ENCODE results near the gene CIITA.

CIITA gene

DNA sequence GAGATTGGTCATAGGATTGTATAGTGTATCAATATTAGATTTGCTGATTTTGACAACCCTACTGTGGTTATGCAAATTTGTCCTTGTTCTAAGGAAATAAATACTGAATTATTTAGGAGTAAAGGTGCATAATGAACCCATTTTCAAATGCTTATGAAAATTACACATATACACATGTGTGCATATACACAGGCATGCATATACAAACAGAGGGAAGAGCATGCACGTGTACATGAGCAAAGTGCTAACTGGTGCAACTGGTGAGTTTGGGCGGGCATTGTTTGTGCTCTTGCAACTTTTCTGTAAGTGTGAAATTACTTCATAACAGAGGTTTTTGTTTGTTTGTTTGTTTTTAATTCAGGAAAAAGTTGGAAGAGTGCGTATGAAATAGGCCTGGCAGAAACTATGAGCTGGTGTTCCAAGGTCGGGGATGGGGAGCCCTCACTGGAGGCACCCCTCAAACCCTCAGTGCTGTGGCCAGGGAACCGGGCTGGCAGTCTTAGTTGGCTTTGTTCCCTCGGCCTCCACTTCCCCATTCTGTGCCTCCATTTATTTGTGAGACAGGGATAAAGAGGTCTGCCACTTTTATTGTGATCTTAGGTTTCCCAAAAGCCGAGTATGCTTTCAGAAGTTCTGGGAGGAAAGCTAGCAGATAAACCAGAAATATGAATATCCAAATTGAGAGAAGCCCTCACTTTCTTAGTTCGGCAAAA, 59.4 kb downstream of the CIITA start:
- no peak for DNase-seq

DNA sequence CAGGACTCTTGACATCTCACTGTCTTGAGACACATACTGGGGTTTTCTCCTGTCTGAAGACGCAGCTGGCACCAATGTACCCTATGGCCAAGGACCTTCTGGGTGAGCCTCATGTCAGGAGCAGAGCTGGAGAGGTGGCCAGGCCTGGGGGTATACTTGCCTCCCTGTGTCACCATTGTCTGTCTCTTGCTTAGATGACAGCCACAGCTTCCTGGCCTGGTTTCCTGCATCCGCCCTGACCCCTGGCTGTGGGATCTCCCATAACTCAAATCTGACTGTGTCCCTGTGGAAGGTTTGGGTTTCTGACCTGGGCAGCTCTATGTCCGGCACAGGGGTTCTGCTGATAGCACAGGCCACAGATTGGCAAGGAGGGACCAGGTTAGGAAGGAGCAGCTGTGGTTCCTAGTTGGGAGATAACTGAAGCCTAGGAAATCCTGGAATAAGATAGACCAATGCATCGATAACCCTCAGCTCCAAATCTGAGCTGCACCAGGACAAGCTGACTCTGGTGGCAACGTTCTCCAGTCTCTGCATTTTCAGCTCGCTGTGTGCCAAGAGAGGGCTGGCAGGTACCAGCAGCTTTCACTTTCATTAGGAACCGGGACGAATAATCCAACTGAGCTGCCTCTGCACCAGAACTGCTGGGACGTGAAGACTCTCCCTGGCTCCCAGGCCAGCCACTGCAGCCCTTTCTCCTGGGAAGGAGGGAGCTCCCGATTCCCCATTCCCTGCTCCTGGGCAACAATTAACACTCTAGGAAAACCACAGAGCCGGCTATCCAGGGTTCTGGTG, 60.3 kb downstream of the CIITA start:
- DNase-seq: no peak

DNA sequence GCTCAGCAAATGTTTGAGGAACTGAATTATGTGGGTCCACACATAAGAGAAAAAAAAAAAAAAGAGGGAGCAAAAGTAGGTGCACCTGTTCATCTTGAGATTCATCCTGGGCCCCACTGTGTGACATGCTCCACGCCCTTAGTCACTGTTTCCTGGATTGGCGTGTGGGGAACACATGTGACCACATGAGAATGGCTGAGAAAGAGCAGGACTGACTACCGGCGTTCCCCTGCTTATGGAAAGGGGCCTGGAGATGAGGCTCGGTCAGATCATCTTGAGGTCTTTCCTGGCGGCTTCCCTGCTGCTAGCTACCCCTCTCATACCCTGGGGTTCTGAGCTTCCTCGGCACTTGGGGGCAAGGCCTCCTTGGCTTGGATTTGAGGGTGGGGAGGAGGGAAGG, 61.3 kb downstream of the CIITA start:
- DNase-seq: no peak

DNA sequence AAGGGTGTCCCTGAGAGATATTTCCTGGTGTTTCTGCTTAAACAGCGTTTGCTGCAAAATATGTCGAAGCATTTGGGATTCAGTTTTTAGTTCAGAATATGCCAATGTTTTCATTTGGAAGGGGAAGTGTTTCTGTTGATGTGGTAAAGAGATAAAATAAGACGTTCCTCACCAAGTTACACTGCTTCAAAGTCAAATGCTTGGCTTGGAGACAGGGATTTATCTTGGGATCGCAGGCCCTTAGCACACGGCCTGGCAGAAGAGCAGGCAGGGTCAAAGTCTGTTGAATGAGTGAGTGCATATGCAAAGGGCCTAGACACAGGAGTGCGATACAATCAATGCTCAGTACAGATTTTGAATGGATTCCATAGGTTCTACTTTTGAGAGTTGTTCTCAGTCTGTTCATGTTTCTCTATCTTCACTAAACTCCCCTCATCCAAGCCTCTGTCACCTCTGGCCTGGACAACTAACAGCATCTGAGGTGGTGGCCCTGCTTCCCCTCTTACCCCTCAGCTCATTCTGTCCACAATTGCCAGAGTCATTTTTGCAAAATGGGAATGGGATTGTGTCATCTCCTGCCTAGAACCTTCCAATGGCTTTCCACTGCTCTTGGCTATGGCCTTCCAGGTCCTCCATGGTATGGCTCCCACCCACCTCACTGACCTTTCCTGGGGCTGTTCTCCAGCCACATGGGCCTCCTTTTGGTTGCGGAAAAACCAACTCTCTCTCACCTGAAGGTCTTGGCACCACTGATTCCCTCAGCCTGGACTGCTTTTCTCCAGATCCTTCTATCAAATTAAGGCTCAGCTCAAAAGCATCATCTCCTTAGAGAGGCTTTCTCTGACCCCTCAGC, 62.0 kb downstream of the CIITA start:
- DNase-seq: no peak

DNA sequence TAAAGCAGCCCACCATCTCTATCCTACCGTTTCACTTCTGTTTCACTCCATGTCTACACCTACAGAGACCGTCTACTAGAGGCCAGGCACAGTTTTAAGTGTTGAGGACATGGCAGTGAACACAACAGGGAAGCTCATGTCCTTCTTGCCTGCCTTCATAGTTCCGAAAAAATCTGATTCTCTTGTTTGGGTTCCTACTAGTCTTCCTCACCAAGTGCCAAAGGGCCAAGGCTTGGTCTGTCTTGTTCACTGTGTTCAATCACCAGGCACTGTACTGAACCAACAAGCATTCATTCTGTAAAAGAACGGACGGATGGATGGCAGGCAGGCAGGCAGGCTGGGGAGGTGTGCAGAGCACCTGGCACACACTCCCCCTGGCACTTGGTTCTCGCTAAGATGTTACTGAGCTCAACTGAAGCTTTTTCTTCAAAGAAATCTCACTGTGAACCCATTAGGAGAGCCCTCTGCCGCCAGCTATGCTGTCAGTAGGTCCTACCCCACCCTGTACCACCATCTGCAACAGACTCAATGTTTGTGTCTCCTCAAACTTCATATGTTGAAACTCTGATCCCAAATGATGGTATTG, 62.7 kb downstream of the CIITA start:
- no peak for DNase-seq

DNA sequence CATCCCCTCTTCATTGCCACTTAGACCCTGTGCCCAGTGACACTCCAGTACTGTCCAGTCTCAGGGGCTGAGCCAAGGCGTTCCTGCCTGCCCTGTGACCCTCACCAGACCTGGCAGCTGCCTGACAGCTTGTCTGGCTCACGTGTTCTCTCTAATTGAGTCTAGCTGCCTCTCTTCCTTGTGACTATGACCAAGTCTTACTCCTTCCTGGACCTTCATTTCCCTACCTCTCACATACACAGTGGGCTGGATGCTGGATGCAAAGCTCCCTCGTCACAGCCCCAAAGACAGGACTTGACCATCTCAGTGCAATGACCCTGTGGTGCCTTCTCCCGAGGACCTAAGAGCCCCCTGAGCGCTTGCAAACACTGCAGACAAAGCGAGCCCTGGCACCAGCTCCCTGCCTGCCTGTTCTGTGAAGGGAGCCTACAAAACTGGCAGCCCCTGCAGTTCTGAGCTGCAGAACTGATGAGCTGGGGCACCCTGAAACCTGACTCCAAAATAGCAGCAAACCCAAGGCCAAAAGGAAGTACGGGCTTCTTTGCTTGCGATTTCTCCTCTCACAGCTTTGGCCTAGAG, 63.6 kb downstream of the CIITA start:
- DNase-seq: no peak

DNA sequence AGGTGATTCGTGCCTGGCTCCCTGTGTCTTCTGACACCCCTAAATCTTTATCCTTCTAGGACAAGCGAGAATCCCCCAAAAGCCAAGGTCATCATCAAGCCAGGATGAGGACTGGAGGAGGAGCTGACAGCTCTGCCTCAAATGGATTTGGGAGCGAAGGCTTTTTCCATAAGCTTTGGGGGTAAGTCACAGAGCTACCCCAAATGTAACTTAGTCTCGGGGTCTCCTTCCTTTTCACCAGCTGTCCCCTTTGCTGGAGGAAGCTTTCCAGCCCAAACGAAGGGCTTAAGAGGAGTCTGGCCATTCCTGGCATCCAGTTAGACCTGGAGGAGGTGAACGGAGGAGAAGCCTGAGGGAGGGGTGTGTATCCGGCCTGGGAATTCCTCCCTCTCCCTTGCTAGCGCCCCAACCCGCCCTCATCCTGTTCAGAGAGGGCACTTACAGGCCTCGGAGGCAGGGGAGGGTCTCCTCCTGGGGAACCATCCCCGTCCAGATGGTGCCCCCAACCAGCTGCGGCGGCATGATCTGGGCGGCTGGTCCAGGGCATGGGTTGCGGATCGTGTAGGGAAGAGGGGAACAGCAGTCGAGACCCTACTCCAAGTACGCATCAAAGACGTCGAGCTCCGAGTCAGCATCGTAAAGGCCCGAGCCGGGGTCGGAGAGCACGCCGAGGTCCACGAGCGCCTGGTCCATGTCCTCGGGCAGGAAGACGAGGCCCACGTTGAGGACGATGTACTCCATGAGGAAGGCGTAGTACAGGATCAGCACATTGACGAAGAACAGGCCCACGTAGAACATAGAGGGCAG, 64.3 kb downstream of the CIITA start:
- DNase-seq: no peak

DNA sequence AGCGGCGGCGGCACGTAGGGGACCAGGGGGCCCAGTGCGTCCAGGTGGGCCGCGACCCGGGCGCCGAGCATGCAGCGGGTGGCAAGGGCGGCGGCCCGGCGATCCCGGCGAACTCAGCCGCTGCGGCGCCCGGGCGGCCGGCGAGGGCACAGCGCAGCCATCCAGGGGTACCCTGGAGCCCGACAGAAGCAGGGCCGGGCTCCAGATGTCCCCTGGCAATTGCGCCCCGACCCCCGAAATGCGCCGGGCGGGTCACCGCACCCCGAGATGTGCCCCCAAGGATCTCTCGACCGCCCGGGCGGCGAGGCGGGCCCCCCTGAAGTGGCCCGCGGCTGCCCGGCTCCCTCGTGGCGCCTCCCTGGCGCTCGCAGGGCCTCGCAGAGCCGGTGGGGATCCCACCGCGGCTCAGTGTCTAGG, 64.9 kb downstream of the CIITA start:
- peak; percentile 38 for DNase-seq

DNA sequence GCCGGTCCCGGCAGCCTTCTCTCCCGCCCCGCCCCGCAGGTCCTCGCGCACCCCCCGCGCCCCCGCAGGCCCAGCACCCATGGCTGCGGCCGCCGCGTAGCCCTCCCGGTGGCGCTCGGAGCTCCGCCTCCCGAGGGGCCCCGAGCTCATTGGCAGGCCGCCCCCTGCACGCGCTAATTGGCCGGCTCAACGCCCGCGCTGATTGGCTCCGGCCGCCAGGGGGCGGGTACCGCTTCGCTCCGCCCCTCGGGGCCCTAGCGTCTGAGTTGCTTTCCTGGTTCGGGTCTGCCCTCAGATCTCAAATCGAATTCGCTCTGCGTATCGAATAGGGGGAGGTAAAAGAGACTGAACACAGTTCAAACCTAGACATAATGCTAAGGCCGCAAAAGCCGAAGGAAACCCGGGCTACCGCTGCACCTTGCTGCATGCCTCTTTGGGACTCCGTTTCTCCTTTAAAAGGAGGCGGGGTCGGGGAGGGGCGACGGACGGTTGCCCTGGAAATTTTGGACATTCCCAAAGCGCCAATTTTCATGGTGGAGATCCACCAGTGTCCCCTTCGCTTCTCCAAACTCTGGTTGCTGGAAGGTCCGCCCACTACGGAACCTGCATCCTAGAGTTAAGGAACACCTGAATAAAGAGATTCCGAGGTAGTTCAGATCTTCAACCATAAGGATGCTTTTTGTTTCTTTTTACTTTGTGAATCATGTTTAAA, 65.5 kb downstream of the CIITA start, which contains the start of gene DEXI:
DEXI (minus strand) TSS at position 117 of the 712 bp plus-strand sequence. CDS start 463 bp downstream, outside the sequence.
- DNase-seq: peak; percentile 94

DNA sequence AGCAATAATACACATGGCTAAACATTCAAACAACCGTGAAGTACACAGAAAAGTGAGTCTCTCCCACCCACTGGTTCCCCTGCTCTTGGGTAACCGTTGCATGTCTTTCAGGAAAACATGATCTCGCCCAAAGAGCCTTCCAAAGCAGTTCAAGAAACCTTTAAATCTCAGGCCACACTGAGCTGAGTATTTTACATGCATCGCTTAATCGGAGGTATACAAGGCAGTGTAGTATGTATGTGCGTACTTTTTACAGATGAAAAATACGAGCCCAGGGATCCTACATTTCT, 66.0 kb downstream of the CIITA start:
- DNase-seq: no peak

DNA sequence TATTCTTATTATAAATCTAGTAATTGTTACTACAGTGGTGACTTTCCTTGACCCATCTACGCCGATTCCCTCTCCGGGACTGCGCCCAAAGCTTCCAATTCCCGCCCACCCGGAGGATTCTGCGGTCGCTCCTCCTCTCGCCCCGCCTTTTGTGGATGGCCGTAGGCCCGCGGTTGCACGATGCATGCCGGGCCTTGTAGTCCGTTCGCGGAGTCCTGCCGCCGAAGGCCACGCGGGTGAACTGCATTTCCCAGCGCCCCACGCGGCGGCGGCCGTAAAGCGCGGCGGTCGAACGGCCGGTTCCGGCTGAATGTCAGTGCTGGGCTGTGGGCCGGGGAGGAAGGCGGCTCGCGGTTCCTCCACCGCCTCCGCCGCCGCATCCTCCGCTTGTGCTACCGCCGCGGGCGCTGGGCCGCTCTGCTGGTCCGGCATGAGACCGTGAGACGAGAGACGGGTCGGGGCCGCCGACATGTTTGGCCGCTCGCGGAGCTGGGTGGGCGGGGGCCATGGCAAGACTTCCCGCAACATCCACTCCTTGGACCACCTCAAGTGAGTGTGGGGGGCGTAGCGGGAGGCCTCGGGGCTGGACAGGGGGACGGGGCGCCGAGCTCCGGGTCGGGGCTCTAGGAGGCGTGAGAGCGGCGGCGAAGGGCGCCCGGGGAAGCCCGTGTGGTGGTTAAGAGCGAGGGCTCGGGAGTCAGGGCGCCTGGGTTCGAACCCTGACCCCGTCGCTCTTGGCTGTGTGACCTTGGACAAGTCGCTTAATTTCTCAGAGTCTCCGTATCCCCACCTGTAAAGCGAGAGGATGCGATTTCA, 67.5 kb downstream of the CIITA start, which contains the start of gene CLEC16A:
CLEC16A (plus strand) TSS at position 316 of the 816 bp plus-strand sequence; CDS start at position 470, 154 bp downstream.
- peak; percentile 95 for DNase-seq

DNA sequence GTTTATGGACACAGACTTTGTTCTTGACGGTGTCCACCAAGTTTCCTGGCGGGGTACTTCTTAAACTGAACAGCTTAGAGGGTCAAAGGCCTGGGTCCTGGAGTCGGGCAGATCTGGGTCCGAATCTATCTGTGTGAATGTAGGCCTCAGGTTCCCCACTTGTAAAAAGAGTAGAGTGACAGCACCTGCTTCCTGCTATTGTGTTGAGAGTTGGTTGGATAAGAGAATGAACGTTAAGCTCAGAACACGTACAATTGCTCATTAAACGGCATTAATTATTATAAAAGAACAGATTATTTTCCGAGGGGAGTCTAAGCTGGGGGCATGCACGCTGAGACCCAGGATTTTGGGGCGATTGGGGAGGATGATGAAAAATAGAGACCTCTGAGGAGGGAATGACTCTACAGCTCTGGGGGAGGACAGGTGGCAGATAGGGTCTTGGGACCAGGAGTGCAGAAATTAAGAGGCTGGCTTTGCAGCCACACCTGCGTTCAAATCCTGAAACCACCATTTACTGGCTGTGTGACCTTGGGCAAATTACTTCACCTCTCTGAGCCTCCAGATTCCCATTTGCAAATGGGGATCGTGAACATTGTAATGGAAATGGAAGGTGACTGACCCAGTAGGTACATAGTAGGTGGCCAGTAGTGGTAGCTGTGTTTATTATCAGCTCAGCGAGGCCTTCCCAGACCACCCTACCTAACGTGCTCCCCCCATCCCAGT, 68.2 kb downstream of the CIITA start:
- no peak for DNase-seq

DNA sequence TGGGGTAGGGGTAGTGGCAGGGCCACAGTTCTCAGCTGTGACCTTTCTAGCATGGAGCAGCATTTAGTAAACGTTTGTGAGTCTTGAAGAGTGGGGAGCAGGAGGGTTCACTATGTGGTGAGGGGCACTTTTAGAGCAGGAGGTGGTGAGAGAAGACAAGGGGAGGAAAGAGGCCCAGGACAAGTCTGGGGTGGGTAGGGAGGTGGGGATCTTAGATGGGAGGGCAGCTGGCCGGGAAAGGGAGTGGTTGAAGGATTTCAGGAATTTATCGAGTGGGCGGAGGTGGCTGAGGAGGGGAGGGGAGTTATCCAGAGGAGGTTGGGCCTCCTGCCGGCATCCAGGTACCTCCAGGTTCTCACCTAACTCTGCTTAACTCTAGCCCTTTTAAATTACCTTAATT, 69.3 kb downstream of the CIITA start:
- DNase-seq: no peak

DNA sequence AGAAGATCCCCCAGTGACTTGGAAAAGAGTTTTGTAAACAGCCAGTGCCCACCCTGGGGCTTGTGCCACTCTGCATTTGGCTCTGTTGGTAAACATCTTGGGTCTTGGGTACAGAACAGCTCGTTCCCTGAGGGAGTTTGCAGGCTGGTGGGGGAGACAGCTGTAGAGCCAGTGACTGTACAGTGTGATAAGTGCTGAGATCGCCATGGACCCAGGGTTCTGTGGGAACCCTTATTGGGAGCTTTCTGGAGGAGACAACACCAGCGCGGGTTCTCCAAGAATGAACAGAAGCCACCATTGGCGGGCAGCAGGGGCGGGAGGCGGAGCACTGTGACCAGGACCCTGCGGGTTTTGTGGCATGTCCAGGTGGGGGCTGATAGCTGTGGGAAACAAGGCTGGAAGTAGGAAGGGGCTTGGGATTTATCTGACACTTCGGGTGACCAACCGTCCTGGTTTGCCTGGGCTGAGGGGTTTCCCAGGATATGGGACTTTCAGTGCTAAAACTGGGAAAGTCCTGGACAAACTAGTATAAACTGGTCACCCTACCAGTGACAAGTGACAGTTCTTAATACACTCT, 70.3 kb downstream of the CIITA start:
- no peak for DNase-seq

DNA sequence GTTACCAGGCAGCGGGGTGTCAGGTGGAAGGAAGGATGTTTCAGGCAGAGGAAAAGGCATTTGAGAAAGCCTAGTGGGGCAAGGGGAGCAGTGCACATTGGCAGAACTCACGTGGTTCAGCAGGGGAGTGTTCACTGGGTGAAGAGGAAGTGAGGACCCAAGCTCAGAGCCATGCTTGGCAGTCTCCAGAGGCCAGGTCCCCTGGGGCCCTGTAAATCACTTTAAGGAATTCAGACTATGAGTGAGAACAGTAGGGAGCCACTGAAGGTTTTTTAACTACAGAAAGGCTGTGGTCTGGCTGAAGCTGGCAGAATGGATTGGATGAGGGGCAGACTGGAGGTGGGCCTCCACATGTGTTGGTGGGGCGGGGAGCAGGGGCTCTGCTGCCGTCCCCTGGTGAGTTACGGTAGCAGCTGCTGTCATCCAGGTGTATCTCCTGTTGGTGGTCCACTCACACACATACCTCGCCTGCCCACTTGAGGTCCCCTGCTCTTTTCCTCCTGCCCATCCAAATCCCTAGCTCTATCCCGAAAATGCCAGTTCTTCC, 72.5 kb downstream of the CIITA start:
- DNase-seq: no peak

DNA sequence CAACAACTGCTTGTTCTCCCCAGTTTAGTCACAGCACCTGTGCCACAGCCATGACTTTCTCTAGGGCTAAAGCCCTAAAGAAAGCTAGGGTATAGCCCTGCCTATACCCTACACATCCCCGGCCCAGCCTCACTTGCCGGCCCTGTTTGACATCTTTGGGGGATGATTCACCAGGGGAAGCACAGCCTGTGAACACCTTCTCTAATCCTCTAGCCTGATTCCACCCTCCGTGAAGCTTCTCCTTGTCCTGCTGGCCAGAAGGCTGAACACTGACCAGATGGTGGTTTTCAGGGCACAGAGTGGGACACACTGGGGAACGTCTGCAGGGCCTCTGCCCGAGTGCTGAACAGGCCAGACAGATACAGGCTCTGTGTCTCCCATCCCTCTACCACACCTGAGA, 73.4 kb downstream of the CIITA start:
- DNase-seq: no peak

DNA sequence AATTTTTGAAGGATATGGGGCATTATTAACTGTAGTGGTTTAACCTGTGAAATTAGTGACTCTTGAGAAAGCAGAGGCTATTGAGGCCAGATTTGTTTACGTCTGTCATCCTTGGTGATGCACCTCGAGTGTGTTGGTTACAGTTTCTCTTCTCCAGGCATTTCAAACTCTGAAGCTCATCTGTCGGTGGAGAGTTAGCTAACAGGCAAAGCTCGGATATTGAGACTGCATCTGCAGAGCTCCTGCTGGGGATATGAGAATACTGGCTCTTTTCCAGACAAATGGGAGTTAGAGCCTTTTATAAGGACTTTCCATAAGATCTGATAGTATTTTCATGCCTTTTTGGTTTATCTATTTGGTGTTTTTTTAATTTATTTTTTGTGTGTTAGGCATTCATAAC, 74.0 kb downstream of the CIITA start:
- no peak for DNase-seq

DNA sequence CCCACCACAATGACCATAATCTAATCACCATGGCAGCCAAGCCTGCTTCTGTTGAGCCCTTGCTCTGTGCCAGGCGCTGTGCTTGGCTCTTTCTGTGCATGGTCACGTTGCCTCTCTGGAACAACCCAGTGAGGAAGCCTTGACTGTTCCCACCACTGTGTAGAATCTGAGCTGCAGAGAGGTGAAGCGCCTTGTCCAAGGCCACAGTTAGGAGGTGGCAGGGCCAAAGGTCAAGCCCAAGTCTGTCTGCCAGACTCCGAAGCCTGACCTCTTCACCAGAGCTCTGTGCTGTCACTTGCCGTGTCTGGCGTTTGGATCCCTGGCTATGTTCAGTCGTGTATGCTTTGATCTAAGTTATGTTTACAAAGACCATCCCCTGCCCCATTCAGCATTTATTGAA, 77.9 kb downstream of the CIITA start:
- DNase-seq: no peak

Data from activated gamma-delta T cell (primary cell).